HL-60 (cell line): ENCODE data around the gene SUFU.

Experiments
- DNase-seq, 2 experiments: peaks; one replicate each; pipeline ENCODE4 v3.0.0-alpha.2; 2010 to 2020; ENCODE audit warnings: low read depth in 1 of 2, low spot score in 1 of 2
- H3K27ac ChIP-seq: fragments of 250-450 bp; sonication (Bioruptor Pico); replicated peaks from 2 replicates; pipeline ENCODE4 v1.5.1; 2020; ENCODE audit warnings: mild to moderate bottlenecking, moderate library complexity
- H3K27me3 ChIP-seq: fragments of 250-450 bp; sonication (Bioruptor Pico); 2 replicates; pipeline ENCODE4 v1.5.1; 2021; ENCODE audit warnings: mild to moderate bottlenecking, moderate library complexity; ENCODE audit not compliant: insufficient read depth, poor library complexity, severe bottlenecking
- H3K4me3 ChIP-seq: replicated peaks from 2 replicates; pipeline ENCODE4 v1.5.1; 2011; ENCODE audit warnings: mild to moderate bottlenecking, control low read depth, low read length; ENCODE audit not compliant: insufficient read depth
- CTCF ChIP-seq: IDR thresholded peaks from one replicate; pipeline ENCODE4 v1.5.1; 2011; ENCODE audit warnings: low read length, control low read depth, inconsistent platforms; ENCODE audit not compliant: insufficient read depth
- GABPA ChIP-seq: IDR thresholded peaks from 2 replicates; pipeline ENCODE4 v1.6.1; 2012; ENCODE audit warnings: low read depth
- POLR2AphosphoS5 ChIP-seq: IDR thresholded peaks from 2 replicates; pipeline ENCODE4 v1.6.1; 2012; ENCODE audit warnings: low read depth
- REST ChIP-seq: IDR thresholded peaks from 2 replicates; pipeline ENCODE4 v1.6.1; 2012; ENCODE audit warnings: low read depth; ENCODE audit not compliant: insufficient replicate concordance
- SPI1 ChIP-seq: IDR thresholded peaks from 2 replicates; pipeline ENCODE4 v1.6.1; 2012; ENCODE audit warnings: low read depth, mild to moderate bottlenecking, borderline replicate concordance

The SUFU gene

GRCh38 chr10:102552533-102552932 lies 48.8 kb downstream of the SUFU start:
- H3K27me3 ChIP-seq: no peaks in the 10 kb centered on the region
- no peak overlapping the region for H3K4me3 ChIP-seq
- H3K27ac ChIP-seq: no peak overlapping the region
- no peak for DNase-seq
- no peak for TF ChIP-seq REST
- no peak for TF ChIP-seq CTCF
- TF ChIP-seq POLR2AphosphoS5: no peak
- no peak for TF ChIP-seq SPI1
- TF ChIP-seq GABPA: no peak

- TF ChIP-seq REST: no peak
- TF ChIP-seq POLR2AphosphoS5: no peak
- TF ChIP-seq GABPA: no peak
- TF ChIP-seq SPI1: no peak
- TF ChIP-seq CTCF: no peak
- DNase-seq: no peak
- H3K27ac ChIP-seq: no peak overlapping the region
- H3K4me3 ChIP-seq: no peak overlapping the region
- H3K27me3 ChIP-seq: no peaks in the 10 kb centered on the region
These were observed 50.0 kb downstream of the SUFU start for GRCh38 chr10:102553771-102554170.

- Histone ChIP-seq H3K27me3 (no peaks in the 10 kb centered on the region), H3K27ac (no peak overlapping the region), H3K4me3 (no peak overlapping the region)
- no peak for DNase-seq
- TF ChIP-seq REST (no peak), GABPA (no peak), CTCF (no peak), POLR2AphosphoS5 (no peak), SPI1 (no peak)
These were observed 50.8 kb downstream of the SUFU start for GRCh38 chr10:102554531-102554930.
